Liver (tissue), 3 donors: ENCODE results near the gene GRID1.

ENCODE experiments used
- CTCF ChIP-seq: fragments of 150-350 bp; IDR thresholded peaks from 2 replicates; pipeline ENCODE4 v1.5.1; 2017; ENCODE audit warnings: improper control_type of control experiment, low read depth, low read length; ENCODE audit not compliant: missing input control
- EGR1 ChIP-seq, 2 donors: IDR thresholded peaks; 2 replicates each; pipeline ENCODE4 v1.6.1; 2016 to 2018; ENCODE audit warnings: antibody characterized with exemption in 2 of 2, low read depth in 2 of 2
- FOXA1 ChIP-seq: IDR thresholded peaks from 2 replicates; pipeline ENCODE4 v1.6.1; 2016; ENCODE audit warnings: antibody characterized with exemption
- MAX ChIP-seq: IDR thresholded peaks from 2 replicates; pipeline ENCODE4 v1.6.1; 2016; ENCODE audit warnings: antibody characterized with exemption
- ZBTB33 ChIP-seq: IDR thresholded peaks from 2 replicates; pipeline ENCODE4 v1.6.1; 2016; ENCODE audit warnings: antibody characterized with exemption
- donor health status: healthy.
- donor health status: healthy.

- TF ChIP-seq CTCF (no peak), FOXA1 (no peak), EGR1 (IDR thresholded peaks at IDR 0.05; ENCODE audit: low read depth in 2 of 2) (no peak), ZBTB33 (no peak), MAX (no peak)
Measured at GRCh38 chr10:86256690-86257315, 109.8 kb downstream of the GRID1 start.
